Measurements from ENCODE around the gene IFNL1. TPM values are rescaled to one million over a fixed set of nuclear protein-coding genes. Genes with fewer than 3 reads are reported as not detected.
A peak's percentile ranks its signal among the peaks of the same experiment; 100 is the strongest.
"Not testable (repeated sequence)": the region's sequence is repeated elsewhere in the genome, so short reads cannot be mapped to it uniquely, and the experiment has no call there.

The IFNL1 gene
- total RNA-seq, 2 donors from 2014 or later: not detected

- DNase-seq (ENCODE audit: low spot score) (no peak), ATAC-seq (ENCODE audit: insufficient number of reproducible peaks, low FRiP score, low read depth) (no peak)
- Histone ChIP-seq H3K4me1 (ENCODE audit: control insufficient read depth in 1 of 2, low read depth in 2 of 2) (no peaks in the 10 kb centered on the region), H3K27me3 (replicated peaks; ENCODE audit: insufficient read depth) (no peaks in the 10 kb centered on the region), H3K36me3 (no peaks in the 10 kb centered on the region), H3K9me3 (no peaks in the 10 kb centered on the region), H3K27ac (no peak overlapping the region), H3K4me3 (no peak overlapping the region)
- no peak for TF ChIP-seq CTCF (IDR thresholded peaks at IDR 0.05)
Observed at GRCh38 chr19:39329948-39330347, 33.7 kb downstream of the IFNL1 start.

GRCh38 chr19:39332293-39332692 lies 36.1 kb downstream of the IFNL1 start:
- no peak for DNase-seq (ENCODE audit: low spot score)
- no peak for TF ChIP-seq CTCF (IDR thresholded peaks at IDR 0.05)
- Histone ChIP-seq H3K4me1 (ENCODE audit: control insufficient read depth in 1 of 2, low read depth in 2 of 2) (no peaks in the 10 kb centered on the region), H3K4me3 (no peak overlapping the region), H3K27ac (no peak overlapping the region), H3K27me3 (replicated peaks; ENCODE audit: insufficient read depth) (no peaks in the 10 kb centered on the region), H3K9me3 (no peaks in the 10 kb centered on the region), H3K36me3 (no peaks in the 10 kb centered on the region)
- no peak for ATAC-seq (ENCODE audit: insufficient number of reproducible peaks, low FRiP score, low read depth)

- not testable (repeated sequence) for H3K4me1 ChIP-seq (ENCODE audit: control insufficient read depth in 1 of 2, low read depth in 2 of 2); H3K36me3 ChIP-seq; H3K9me3 ChIP-seq; DNase-seq (ENCODE audit: low spot score); H3K4me3 ChIP-seq; H3K27me3 ChIP-seq (replicated peaks; ENCODE audit: insufficient read depth); ATAC-seq (ENCODE audit: insufficient number of reproducible peaks, low FRiP score, low read depth); H3K27ac ChIP-seq
Observed at GRCh38 chr19:39332738-39333137, 36.5 kb downstream of the IFNL1 start.

DNA sequence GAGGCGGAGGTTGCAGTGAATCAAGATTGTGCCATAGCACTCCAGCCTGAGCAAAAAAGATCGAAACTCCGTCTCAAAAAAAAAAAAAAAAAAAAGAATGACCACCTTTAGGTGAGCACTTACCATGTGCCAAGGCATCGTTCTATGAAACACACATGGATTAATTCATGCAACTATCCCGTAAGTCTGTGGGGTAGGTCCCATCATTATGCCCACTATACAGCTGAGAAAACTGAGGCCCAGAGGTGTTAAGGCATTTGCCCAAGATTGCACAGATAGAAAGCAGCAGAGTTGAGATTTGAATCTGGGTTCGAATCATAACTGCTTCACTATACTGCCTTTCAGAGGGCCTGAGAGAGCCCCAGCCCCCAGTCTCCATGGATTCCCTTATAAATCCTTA lies 37.3 kb downstream of the IFNL1 start:
- Histone ChIP-seq H3K4me3 (no peak overlapping the region), H3K27ac (no peak overlapping the region), H3K27me3 (replicated peaks; ENCODE audit: insufficient read depth) (no peaks in the 10 kb centered on the region), H3K36me3 (no peaks in the 10 kb centered on the region), H3K9me3 (no peaks in the 10 kb centered on the region), H3K4me1 (ENCODE audit: control insufficient read depth in 1 of 2, low read depth in 2 of 2) (no peaks in the 10 kb centered on the region)
- TF ChIP-seq CTCF (IDR thresholded peaks at IDR 0.05): no peak
- no peak for DNase-seq (ENCODE audit: low spot score)
- ATAC-seq (ENCODE audit: insufficient number of reproducible peaks, low FRiP score, low read depth): no peak

DNA sequence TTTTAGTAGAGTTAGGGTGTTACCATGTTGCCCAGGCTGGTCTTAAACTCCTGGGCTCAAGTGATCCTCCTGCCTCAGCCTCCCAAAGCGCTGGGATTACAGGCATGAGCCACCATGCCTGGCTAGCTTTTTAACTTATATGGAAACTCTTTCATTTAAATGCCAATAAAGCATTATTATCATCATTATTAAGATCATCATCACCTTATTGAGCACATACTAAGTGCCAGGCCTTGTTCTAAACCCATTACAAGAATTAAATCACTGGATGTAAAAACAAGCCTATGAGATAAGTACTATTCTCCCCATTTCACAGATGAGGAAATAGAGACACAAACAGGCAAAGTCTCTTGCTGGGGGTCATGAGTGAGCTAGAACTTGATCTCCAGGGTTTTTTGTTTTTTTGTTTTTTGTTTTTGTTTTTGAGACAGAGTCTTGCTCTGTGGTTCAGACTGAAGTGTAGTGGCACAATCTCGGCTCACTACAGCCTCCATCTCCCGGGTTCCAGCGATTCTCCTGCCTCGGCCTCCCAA lies 38.3 kb downstream of the IFNL1 start:
- H3K27me3 ChIP-seq (replicated peaks; ENCODE audit: insufficient read depth): no peaks in the 10 kb centered on the region
- H3K36me3 ChIP-seq: no peaks in the 10 kb centered on the region
- no peak for TF ChIP-seq CTCF (IDR thresholded peaks at IDR 0.05)
- peak overlapping the region; percentile 68 for H3K4me3 ChIP-seq
- H3K27ac ChIP-seq: no peak overlapping the region
- ATAC-seq (ENCODE audit: insufficient number of reproducible peaks, low FRiP score, low read depth): no peak
- H3K4me1 ChIP-seq (ENCODE audit: control insufficient read depth in 1 of 2, low read depth in 2 of 2): no peaks in the 10 kb centered on the region
- DNase-seq (ENCODE audit: low spot score): no peak
- H3K9me3 ChIP-seq: no peaks in the 10 kb centered on the region

- TF ChIP-seq CTCF (IDR thresholded peaks at IDR 0.05): no peak
- Histone ChIP-seq H3K4me1 (ENCODE audit: control insufficient read depth in 1 of 2, low read depth in 2 of 2) (no peaks in the 10 kb centered on the region), H3K27ac (peak overlapping the region; percentile 17 to 53), H3K9me3 (no peaks in the 10 kb centered on the region), H3K4me3 (peak overlapping the region; percentile 68), H3K36me3 (no peaks in the 10 kb centered on the region), H3K27me3 (replicated peaks; ENCODE audit: insufficient read depth) (no peaks in the 10 kb centered on the region)
- DNase-seq (ENCODE audit: low spot score) (no peak), ATAC-seq (ENCODE audit: insufficient number of reproducible peaks, low FRiP score, low read depth) (no peak)
Observed at GRCh38 chr19:39335168-39335548, 39.0 kb downstream of the IFNL1 start.
